DND-41 (cell line): ENCODE measurements around the gene PPIP5K2.
A peak's percentile ranks its signal among the peaks of the same experiment; 100 is the strongest.
"Not testable (repeated sequence)": the region's sequence is repeated elsewhere in the genome, so short reads cannot be mapped to it uniquely, and the experiment has no call there.

Source experiments
- ATAC-seq: fragments of 200-7000 bp; cut with Tn5 transposase; 3 replicates; pipeline ENCODE4 v1.9.1; 2021; ENCODE audit warnings: low read depth; ENCODE audit not compliant: insufficient read depth
- DNase-seq: peaks from one replicate; pipeline ENCODE4 v3.0.0-alpha.2; 2020
- H2AFZ ChIP-seq: 2 replicates; pipeline ENCODE4 v1.6.0; 2012; ENCODE audit warnings: low read depth, low read length
- H3K27ac ChIP-seq: 2 replicates; pipeline ENCODE4 v1.5.1; 2012; ENCODE audit warnings: low read length, inconsistent platforms
- H3K27me3 ChIP-seq: fragments of 200-600 bp; sonication (generic); 2 replicates; pipeline ENCODE4 v1.6.0; 2012; ENCODE audit warnings: low read length, mild to moderate bottlenecking, inconsistent platforms; ENCODE audit not compliant: insufficient read depth, poor library complexity
- H3K36me3 ChIP-seq: 2 replicates; pipeline ENCODE4 v1.5.1; 2012; ENCODE audit warnings: low read length, inconsistent platforms; ENCODE audit not compliant: insufficient read depth
- H3K4me1 ChIP-seq: 2 replicates; pipeline ENCODE4 v1.5.1; 2012; ENCODE audit warnings: mild to moderate bottlenecking, low read length; ENCODE audit not compliant: insufficient read depth
- H3K4me2 ChIP-seq: 2 replicates; pipeline ENCODE4 v1.6.0; 2012; ENCODE audit warnings: mild to moderate bottlenecking, moderate library complexity, low read length, inconsistent platforms; ENCODE audit not compliant: insufficient read depth
- H3K4me3 ChIP-seq, 2 experiments: fragments of 200-600 bp in 1 of 2; shearing (Covaris generic) in 1 of 2; 2 replicates each; pipeline ENCODE4 v1.5.1; 2012 to 2016; ENCODE audit warnings: inconsistent platforms in 2 of 2, low read length in 2 of 2, mild to moderate bottlenecking in 2 of 2, low read depth in 1 of 2, moderate library complexity in 1 of 2
- H3K79me2 ChIP-seq: 2 replicates; pipeline ENCODE4 v1.6.0; 2012; ENCODE audit warnings: low read length, inconsistent platforms; ENCODE audit not compliant: insufficient read depth
- H3K9ac ChIP-seq: 2 replicates; pipeline ENCODE4 v1.6.0; 2012; ENCODE audit warnings: low read depth, mild to moderate bottlenecking, inconsistent platforms, low read length, moderate library complexity
- H3K9me3 ChIP-seq: 2 replicates; pipeline ENCODE4 v1.5.1; 2012; ENCODE audit warnings: low read length, moderate library complexity, mild to moderate bottlenecking, inconsistent platforms; ENCODE audit not compliant: insufficient read depth, severe bottlenecking
- H4K20me1 ChIP-seq: 2 replicates; pipeline ENCODE4 v1.6.0; 2012; ENCODE audit warnings: low read length; ENCODE audit not compliant: insufficient read depth
- CTCF ChIP-seq: IDR thresholded peaks from 2 replicates; pipeline ENCODE4 v1.5.1; 2012; ENCODE audit warnings: borderline replicate concordance, low read length, moderate library complexity, mild to moderate bottlenecking; ENCODE audit not compliant: poor library complexity, severe bottlenecking; ENCODE audit errors: extremely low read depth
- EZH2 ChIP-seq: IDR thresholded peaks from 3 replicates; pipeline ENCODE4 v1.6.1; 2012; ENCODE audit warnings: borderline replicate concordance, low read depth, mild to moderate bottlenecking, moderate library complexity, low read length, inconsistent platforms; ENCODE audit not compliant: severe bottlenecking

The PPIP5K2 gene

GRCh38 chr5:103119765-103120606, at the start of gene PPIP5K2, which contains the start of gene GIN1:
TSS of gene PPIP5K2 (plus strand) at chr5:103120301. CDS start at chr5:103129590, 9,289 bp downstream.
TSS of gene GIN1 (minus strand) at chr5:103120138. CDS start at chr5:103108707, 11,431 bp downstream.
- peak within 1 kb of the TSS; percentile 93 for H3K9ac ChIP-seq
- peak within 1 kb of the TSS; percentile 73 to 98 for H3K4me3 ChIP-seq
- peak within 1 kb of the TSS; percentile 98 for H3K27ac ChIP-seq
- H3K27me3 ChIP-seq: no peaks in the 10 kb centered on the region
- DNase-seq: peak; percentile 97
- H3K4me2 ChIP-seq: peak within 1 kb of the TSS; percentile 96
- ATAC-seq: peak; percentile 88
- peaks cover 92% of the 10 kb centered on the region for H3K79me2 ChIP-seq
- no peaks in the 10 kb centered on the region for H4K20me1 ChIP-seq
- TF ChIP-seq CTCF (no peak), EZH2 (no peak)
- H3K4me1 ChIP-seq: peaks cover 46% of the 10 kb centered on the region
- no peaks in the 10 kb centered on the region for H3K9me3 ChIP-seq
- no peaks in the 10 kb centered on the region; the same call in 1 of the 2 replicates for H3K36me3 ChIP-seq
- H2AFZ ChIP-seq: peak within 1 kb of the TSS; percentile 92

GRCh38 chr5:103073500-103073899, 46.6 kb upstream of the PPIP5K2 start:
- H3K79me2 ChIP-seq, H4K20me1 ChIP-seq, H3K27ac ChIP-seq, H3K27me3 ChIP-seq, ATAC-seq, H3K9ac ChIP-seq, H3K4me3 ChIP-seq, H2AFZ ChIP-seq, H3K4me2 ChIP-seq, DNase-seq, H3K36me3 ChIP-seq, H3K4me1 ChIP-seq: not testable (repeated sequence)
- peaks cover 17% of the 10 kb centered on the region for H3K9me3 ChIP-seq

- Histone ChIP-seq H4K20me1 (no peaks in the 10 kb centered on the region), H3K79me2 (no peaks in the 10 kb centered on the region), H3K36me3 (no peaks in the 10 kb centered on the region), H2AFZ (no peak overlapping the region), H3K4me2 (no peak overlapping the region), H3K27ac (no peak overlapping the region), H3K9ac (no peak overlapping the region), H3K27me3 (no peaks in the 10 kb centered on the region), H3K4me3 (no peak overlapping the region), H3K9me3 (peaks cover 17% of the 10 kb centered on the region), H3K4me1 (no peaks in the 10 kb centered on the region)
- no peak for TF ChIP-seq EZH2
- no peak for TF ChIP-seq CTCF
- DNase-seq (no peak), ATAC-seq (no peak)
These were observed 44.7 kb upstream of the PPIP5K2 start for GRCh38 chr5:103075442-103075841.

GRCh38 chr5:103079796-103080195, 40.3 kb upstream of the PPIP5K2 start:
- TF ChIP-seq EZH2 (no peak), CTCF (no peak)
- Histone ChIP-seq H3K9ac (no peak overlapping the region), H4K20me1 (no peaks in the 10 kb centered on the region), H3K4me3 (no peak overlapping the region), H3K9me3 (peaks cover 16% of the 10 kb centered on the region), H3K79me2 (no peaks in the 10 kb centered on the region), H3K27me3 (no peaks in the 10 kb centered on the region), H3K36me3 (peaks cover 3% of the 10 kb centered on the region), H3K4me1 (no peaks in the 10 kb centered on the region), H3K4me2 (no peak overlapping the region), H3K27ac (no peak overlapping the region), H2AFZ (no peak overlapping the region)
- ATAC-seq (0 out of 3 replicates have a peak, but pooled peaks have one; percentile 22), DNase-seq (no peak)
